PC-9 (cell line): ENCODE data around the gene RBMS1. TPM values are rescaled to one million over a fixed set of nuclear protein-coding genes. Genes with fewer than 3 reads are reported as not detected.

Experiments used
- BruUV-seq: library from RNA; stranded (reverse); fragments of 400-500 nt; replicated peaks from 2 replicates; lab custom pipeline; 2021; lab: Mats Ljungman, UMichigan
- CTCF ChIA-PET: fragments of 300-600 bp; sonication (Branson Sonifier 250); formaldehyde crosslinking; loops from one replicate; lab custom pipeline; 2022; ENCODE audit warnings: antibody characterized with exemption; lab: Charles Lee
- POLR2A ChIA-PET: fragments of 300-600 bp; sonication (Branson Sonifier 250); formaldehyde crosslinking; loops from one replicate; lab custom pipeline; 2022; ENCODE audit warnings: antibody characterized with exemption; ENCODE audit not compliant: unreplicated experiment; lab: Charles Lee
- DNase-seq, 2 experiments: peaks; one replicate each; pipeline versions ENCODE4 v3.0.0 to v3.0.0-alpha.2; 2015 to 2022; ENCODE audit warnings: mixed read lengths in 1 of 2
- H2AFZ ChIP-seq: fragments of 200-600 bp; sonication (generic); 2 replicates; pipeline ENCODE4 v1.8.1; 2017; ENCODE audit warnings: antibody characterized with exemption
- H3F3A ChIP-seq: fragments of 200-600 bp; sonication (generic); 2 replicates; pipeline ENCODE4 v1.8.1; 2017; ENCODE audit warnings: antibody characterized with exemption, mild to moderate bottlenecking, low read depth; ENCODE audit not compliant: insufficient read depth
- H3K27ac ChIP-seq: fragments of 200-600 bp; sonication (generic); 2 replicates; pipeline ENCODE4 v1.6.1; 2016; ENCODE audit warnings: mixed run types
- H3K27me3 ChIP-seq: fragments of 200-600 bp; sonication (generic); 2 replicates; pipeline ENCODE4 v1.6.1; 2016; ENCODE audit warnings: low read depth, mixed run types; ENCODE audit not compliant: insufficient read depth
- H3K36me3 ChIP-seq: fragments of 200-600 bp; sonication (generic); 2 replicates; pipeline ENCODE4 v1.6.1; 2016; ENCODE audit warnings: low read depth, mixed run types
- H3K4me1 ChIP-seq: fragments of 200-600 bp; sonication (generic); replicated peaks from 2 replicates; pipeline ENCODE4 v1.6.1; 2016; ENCODE audit warnings: mixed run types; ENCODE audit not compliant: insufficient read depth
- H3K4me2 ChIP-seq: fragments of 200-600 bp; sonication (generic); 2 replicates; pipeline ENCODE4 v1.6.1; 2017; ENCODE audit warnings: mixed run types
- H3K4me3 ChIP-seq: fragments of 200-600 bp; sonication (generic); 2 replicates; pipeline ENCODE4 v1.6.1; 2016; ENCODE audit warnings: mixed run types
- H3K79me2 ChIP-seq: fragments of 200-600 bp; sonication (generic); 2 replicates; pipeline ENCODE4 v1.6.1; 2017; ENCODE audit warnings: low read depth, mixed run types
- H3K9me2 ChIP-seq: fragments of 200-600 bp; sonication (generic); 2 replicates; pipeline ENCODE4 v1.8.1; 2017; ENCODE audit warnings: mild to moderate bottlenecking; ENCODE audit not compliant: insufficient read depth
- H3K9me3 ChIP-seq: fragments of 200-600 bp; sonication (generic); 2 replicates; pipeline ENCODE4 v1.8.1; 2016; ENCODE audit warnings: low read depth; ENCODE audit not compliant: insufficient read depth
- H4K20me1 ChIP-seq: fragments of 200-600 bp; sonication (generic); 2 replicates; pipeline ENCODE4 v1.8.1; 2017; ENCODE audit not compliant: insufficient read depth
- EZH2 ChIP-seq: fragments of 200-600 bp; sonication (generic); IDR thresholded peaks from 2 replicates; pipeline ENCODE4 v1.8.0; 2017; ENCODE audit warnings: antibody characterized with exemption, low read depth
- intact Hi-C: fragments of 100-400 bp; cut with micrococcal nuclease; formaldehyde crosslinking; loops from one replicate; pipeline ENCODE4 v1.10.0; 2022; ENCODE audit not compliant: unreplicated experiment
- total RNA-seq: library from RNA; stranded (reverse); gene quantifications from 2 replicates; pipeline ENCODE4 v1.2.3, GENCODE V29; 2021
- TF ChIP-seq, protein P1 (sequence below): fragments of 200-600 bp; sonication (generic); conservative IDR thresholded peaks from 2 replicates; pipeline ENCODE4 v1.6.1; 2017; ENCODE audit warnings: mixed run types, antibody characterized with exemption, mild to moderate bottlenecking, moderate library complexity

The RBMS1 gene
- total RNA-seq, 1 experiment from 2014 or later, result 65.1 TPM

DNA sequence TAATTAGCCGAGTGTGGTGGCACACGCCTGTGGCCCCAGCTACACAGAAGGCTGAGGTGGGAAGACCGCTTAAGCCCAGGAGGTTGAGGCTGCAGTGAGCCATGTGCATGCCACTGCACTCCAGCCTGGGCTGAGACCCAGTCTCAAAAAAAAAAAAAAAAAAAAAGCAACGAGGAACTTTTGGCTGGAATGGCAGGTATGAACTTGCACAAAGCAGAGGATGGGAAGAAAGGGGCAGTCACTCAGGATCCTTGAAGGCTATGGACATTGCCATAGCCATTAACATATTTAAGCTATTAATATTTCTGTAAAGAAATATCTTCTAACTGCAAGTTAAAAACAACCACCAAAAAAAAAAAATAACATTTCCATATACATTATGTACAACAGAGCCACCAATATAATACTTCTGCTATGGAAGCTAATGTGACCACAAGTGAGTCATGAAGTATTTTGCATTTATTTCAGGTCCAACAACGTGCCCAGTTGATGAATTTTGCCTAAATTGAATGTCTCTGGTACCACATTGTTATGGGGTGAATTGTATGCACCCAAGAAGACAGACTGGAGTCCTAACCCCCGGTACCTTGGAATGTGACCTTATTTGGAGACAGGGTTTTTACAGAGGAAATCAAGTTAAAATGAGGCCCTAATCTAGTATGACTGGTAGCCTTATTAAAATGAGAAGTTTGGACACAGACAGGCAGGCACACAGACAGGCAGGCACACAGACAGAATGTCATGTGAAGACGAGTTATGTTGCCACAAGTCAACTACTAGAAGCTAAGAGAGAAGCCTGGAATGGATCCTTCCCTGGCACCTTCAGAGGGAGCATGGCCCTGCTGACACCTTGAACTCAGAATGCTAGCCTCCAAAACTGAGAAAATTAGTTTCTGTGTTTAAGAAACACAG, 102.8 kb downstream of the RBMS1 start:
- no peak for TF ChIP-seq EZH2
- TF ChIP-seq, protein P1, sequence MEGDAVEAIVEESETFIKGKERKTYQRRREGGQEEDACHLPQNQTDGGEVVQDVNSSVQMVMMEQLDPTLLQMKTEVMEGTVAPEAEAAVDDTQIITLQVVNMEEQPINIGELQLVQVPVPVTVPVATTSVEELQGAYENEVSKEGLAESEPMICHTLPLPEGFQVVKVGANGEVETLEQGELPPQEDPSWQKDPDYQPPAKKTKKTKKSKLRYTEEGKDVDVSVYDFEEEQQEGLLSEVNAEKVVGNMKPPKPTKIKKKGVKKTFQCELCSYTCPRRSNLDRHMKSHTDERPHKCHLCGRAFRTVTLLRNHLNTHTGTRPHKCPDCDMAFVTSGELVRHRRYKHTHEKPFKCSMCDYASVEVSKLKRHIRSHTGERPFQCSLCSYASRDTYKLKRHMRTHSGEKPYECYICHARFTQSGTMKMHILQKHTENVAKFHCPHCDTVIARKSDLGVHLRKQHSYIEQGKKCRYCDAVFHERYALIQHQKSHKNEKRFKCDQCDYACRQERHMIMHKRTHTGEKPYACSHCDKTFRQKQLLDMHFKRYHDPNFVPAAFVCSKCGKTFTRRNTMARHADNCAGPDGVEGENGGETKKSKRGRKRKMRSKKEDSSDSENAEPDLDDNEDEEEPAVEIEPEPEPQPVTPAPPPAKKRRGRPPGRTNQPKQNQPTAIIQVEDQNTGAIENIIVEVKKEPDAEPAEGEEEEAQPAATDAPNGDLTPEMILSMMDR, result no peak
- Histone ChIP-seq H3K4me1 (peaks cover 17% of the 10 kb centered on the region), H3K27me3 (no peaks in the 10 kb centered on the region), H3K4me2 (no peak overlapping the region), H3K27ac (0 out of 2 replicates have a peak overlapping the region, but pooled peaks have one; percentile 16), H3K9me2 (no peaks in the 10 kb centered on the region), H2AFZ (no peak overlapping the region), H3K9me3 (no peaks in the 10 kb centered on the region), H3K79me2 (peaks cover 95% of the 10 kb centered on the region), H3F3A (peaks cover 4% of the 10 kb centered on the region; the same call in 1 of the 2 replicates), H3K4me3 (no peak overlapping the region), H4K20me1 (peaks cover 8% of the 10 kb centered on the region; the same call in 1 of the 2 replicates), H3K36me3 (no peaks in the 10 kb centered on the region)
- TSS peak; percentile 78 for BruUV-seq
- DNase-seq, result peak in 1 of 2 experiments; percentile 42
- POLR2A ChIA-PET, result interaction anchor here (0.7 kb wide), 1 partner anchor 978 kb away, joined by 16 read pairs; no protein-coding TSS in a partner anchor
- intact Hi-C loops, result no loop called here
- CTCF ChIA-PET, result interaction anchor here (0.7 kb wide), 1 partner anchor 13 kb away, joined by 4 read pairs; no protein-coding TSS in a partner anchor

DNA sequence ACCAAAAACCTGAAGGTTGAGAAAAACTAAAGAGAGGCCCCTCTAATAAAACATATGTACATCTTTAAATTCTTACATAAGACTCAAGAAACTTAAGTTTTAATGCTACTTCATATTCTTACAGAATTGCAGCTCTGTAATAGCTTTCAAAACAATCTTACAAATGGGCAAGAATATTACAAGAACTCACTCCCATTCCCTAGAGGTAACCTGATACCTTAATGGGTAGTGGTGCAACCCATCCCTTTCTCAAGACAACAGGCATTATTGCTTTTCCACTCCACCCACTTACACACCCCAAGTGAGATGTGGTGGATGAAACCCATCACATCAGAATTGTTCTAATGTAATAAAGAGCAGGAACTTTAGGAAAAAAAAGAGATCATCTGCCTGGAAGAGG, 103.7 kb downstream of the RBMS1 start:
- no peaks in the 10 kb centered on the region for H3K27me3 ChIP-seq
- H3K4me2 ChIP-seq, result no peak overlapping the region
- intact Hi-C loops, result no loop called here
- H3K4me3 ChIP-seq, result no peak overlapping the region
- H3K79me2 ChIP-seq, result peaks cover 95% of the 10 kb centered on the region
- no peaks in the 10 kb centered on the region for H3K9me3 ChIP-seq
- no peaks in the 10 kb centered on the region for H3K9me2 ChIP-seq
- no TSS peak for BruUV-seq
- peaks cover 4% of the 10 kb centered on the region; the same call in 1 of the 2 replicates for H3F3A ChIP-seq
- H3K36me3 ChIP-seq, result no peaks in the 10 kb centered on the region
- ChIA-PET POLR2A (no interaction called here), CTCF (no interaction called here)
- H3K27ac ChIP-seq, result no peak overlapping the region
- DNase-seq, result no peak
- peaks cover 8% of the 10 kb centered on the region; the same call in 1 of the 2 replicates for H4K20me1 ChIP-seq
- no peak overlapping the region for H2AFZ ChIP-seq
- no peak for TF ChIP-seq EZH2
- TF ChIP-seq, protein P1, result no peak
- peaks cover 17% of the 10 kb centered on the region for H3K4me1 ChIP-seq

DNA sequence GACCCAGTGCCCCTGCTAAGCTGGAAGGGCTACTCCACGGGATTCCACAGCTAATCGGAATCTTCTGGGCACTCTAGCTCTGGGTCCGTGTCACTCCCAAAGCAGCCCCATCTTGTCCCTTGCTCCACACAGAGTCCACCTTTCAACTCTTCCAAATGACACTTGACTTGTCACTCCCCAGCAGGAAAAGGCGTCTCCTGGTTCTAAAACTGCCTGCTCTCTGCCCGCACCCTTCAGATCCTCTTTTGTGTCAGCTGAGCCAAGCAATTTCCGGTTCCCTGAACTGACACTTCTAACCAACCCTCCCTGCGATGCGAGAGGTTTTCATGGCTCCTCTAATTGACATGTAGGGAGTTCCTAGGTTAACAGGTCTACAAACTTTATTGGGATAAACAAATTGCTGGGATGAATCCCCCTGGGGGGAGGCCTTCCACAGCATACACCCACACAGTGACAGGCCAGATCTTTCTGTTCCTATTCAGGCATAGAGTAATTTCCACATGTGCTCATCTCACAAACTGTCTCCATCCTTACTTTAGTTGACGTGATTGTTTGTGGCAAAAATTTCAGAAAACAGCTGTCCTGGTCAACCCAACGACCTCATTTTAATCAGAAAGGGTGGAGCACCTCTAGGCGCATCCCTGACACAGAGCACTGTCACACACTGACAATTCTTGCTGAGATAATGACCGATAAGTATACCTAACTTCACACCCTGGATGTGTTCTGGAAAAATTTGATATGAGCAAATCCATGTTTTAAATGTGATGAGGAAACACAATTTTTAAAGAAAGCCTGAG, 104.9 kb downstream of the RBMS1 start:
- ChIA-PET CTCF (interaction anchor here (0.5 kb wide), 1 partner anchor 10 kb away, joined by 3 read pairs; no protein-coding TSS in a partner anchor), POLR2A (no interaction called here)
- no peaks in the 10 kb centered on the region for H3K9me3 ChIP-seq
- peaks cover 92% of the 10 kb centered on the region for H3K79me2 ChIP-seq
- no peak overlapping the region for H2AFZ ChIP-seq
- no peaks in the 10 kb centered on the region for H3K27me3 ChIP-seq
- H3K4me2 ChIP-seq, result no peak overlapping the region
- peaks cover 11% of the 10 kb centered on the region for H4K20me1 ChIP-seq
- intact Hi-C loops, result no loop called here
- no TSS peak for BruUV-seq
- H3K4me3 ChIP-seq, result no peak overlapping the region
- no peak for TF ChIP-seq EZH2
- TF ChIP-seq, protein P1, result no peak
- no peaks in the 10 kb centered on the region for H3F3A ChIP-seq
- no peaks in the 10 kb centered on the region for H3K9me2 ChIP-seq
- no peaks in the 10 kb centered on the region for H3K36me3 ChIP-seq
- DNase-seq, result no peak
- no peak overlapping the region for H3K27ac ChIP-seq
- H3K4me1 ChIP-seq, result peaks cover 17% of the 10 kb centered on the region
